ENCODE results near the gene GPATCH4.

- TF ChIP-seq, protein P1, sequence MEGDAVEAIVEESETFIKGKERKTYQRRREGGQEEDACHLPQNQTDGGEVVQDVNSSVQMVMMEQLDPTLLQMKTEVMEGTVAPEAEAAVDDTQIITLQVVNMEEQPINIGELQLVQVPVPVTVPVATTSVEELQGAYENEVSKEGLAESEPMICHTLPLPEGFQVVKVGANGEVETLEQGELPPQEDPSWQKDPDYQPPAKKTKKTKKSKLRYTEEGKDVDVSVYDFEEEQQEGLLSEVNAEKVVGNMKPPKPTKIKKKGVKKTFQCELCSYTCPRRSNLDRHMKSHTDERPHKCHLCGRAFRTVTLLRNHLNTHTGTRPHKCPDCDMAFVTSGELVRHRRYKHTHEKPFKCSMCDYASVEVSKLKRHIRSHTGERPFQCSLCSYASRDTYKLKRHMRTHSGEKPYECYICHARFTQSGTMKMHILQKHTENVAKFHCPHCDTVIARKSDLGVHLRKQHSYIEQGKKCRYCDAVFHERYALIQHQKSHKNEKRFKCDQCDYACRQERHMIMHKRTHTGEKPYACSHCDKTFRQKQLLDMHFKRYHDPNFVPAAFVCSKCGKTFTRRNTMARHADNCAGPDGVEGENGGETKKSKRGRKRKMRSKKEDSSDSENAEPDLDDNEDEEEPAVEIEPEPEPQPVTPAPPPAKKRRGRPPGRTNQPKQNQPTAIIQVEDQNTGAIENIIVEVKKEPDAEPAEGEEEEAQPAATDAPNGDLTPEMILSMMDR (IDR thresholded peaks at IDR 0.05 in 4 of 5, conservative IDR thresholded peaks at IDR 0.05 in 1 of 5): no peak
- TF ChIP-seq POLR2A (IDR thresholded peaks at IDR 0.05): no peak
Measured at GRCh38 chr1:156578055-156578454, 23.2 kb downstream of the GPATCH4 start.

Data from gastrocnemius medialis (tissue), 4 donors.